ENCODE results near the gene SEPTIN10.

Gene SEPTIN10

GRCh38 chr2:109494351-109494750, 119.4 kb downstream of the SEPTIN10 start:
- no peak for DNase-seq (ENCODE audit: low spot score)

- DNase-seq (ENCODE audit: low spot score), result no peak
Measured at GRCh38 chr2:109493176-109493935, 120.4 kb downstream of the SEPTIN10 start.

Measured in left forelimb (tissue), 1 donor.